ENCODE measurements around the gene BICD1. TPM values are rescaled to one million over a fixed set of nuclear protein-coding genes. Genes with fewer than 3 reads are reported as not detected.

BICD1 gene
- total and polyA plus RNA-seq, 2 donors (not counting 1 experiment from before 2014, with no cell fraction given): 15.2 to 93.5 TPM

DNA sequence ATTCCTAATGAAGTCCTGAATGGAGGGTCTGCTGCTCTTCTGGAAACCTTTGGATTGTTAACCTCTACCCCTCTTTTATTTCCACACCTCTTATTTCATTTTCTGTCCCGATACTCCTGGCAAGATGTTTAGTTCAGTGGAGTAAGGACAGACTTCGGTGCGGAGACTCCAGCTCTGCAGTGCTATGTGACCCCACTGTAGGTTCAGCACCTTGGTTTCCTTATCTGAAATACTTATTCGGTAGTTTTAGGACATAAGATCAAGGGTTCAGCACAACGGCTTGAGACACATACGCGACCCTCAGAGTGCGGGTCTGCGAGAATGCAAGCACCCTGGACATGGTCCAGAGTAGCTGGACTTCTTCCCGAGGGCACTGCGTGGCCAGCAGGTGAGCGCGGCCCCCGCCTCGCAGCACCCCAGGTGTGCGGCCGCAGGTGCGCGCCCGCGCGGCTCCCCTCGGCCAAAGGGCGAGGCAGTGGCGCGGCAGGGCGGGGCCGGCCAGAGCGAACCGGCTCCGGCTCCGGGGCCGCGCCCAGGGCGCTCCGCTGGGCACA, 292.2 kb downstream of the BICD1 start:
- no peak overlapping the region for H3K27ac ChIP-seq (ENCODE audit: low read length in 2 of 2)
- 6% methylated on average over 35 of the region's 36 CpGs for WGBS (ENCODE audit: insufficient coverage)
- H3K4me1 ChIP-seq (ENCODE audit: control insufficient read depth in 2 of 2, insufficient read depth in 2 of 2, low read length in 2 of 2): peaks cover 9 to 15% of the 10 kb centered on the region in 2 donors
- POLR2A ChIA-PET: interaction anchor here (0.6 kb wide), 1 partner anchor 1072 kb away, joined by 3 read pairs; no protein-coding TSS in a partner anchor
- Mint-ChIP-seq H3K27ac (no peak overlapping the region), H3K27me3 (peaks cover 27% of the 10 kb centered on the region), H3K9me3 (ENCODE audit: insufficient read depth) (no peaks in the 10 kb centered on the region), H3K4me1 (peaks cover 14% of the 10 kb centered on the region), H3K4me3 (peak overlapping the region; percentile 98)
- CTCF ChIA-PET: interaction anchor here (1.2 kb wide), 1 partner anchor 33 kb away, joined by 3 read pairs; no protein-coding TSS in a partner anchor
- H3K4me3 ChIP-seq (ENCODE audit: control extremely low read depth in 1 of 5, extremely low read depth in 1 of 5, insufficient read depth in 1 of 5, low read depth in 2 of 5, low read length in 4 of 5): peak overlapping the region; percentile 36 to 67 (median 58)
- peak overlapping the region; percentile 67 for H3K9ac ChIP-seq (ENCODE audit: low read length)
- no peaks in the 10 kb centered on the region for H4K20me1 ChIP-seq (ENCODE audit: control insufficient read depth, insufficient read depth, low read length, poor library complexity, severe bottlenecking)
- no peak for ATAC-seq (ENCODE audit: low read depth)
- TF ChIP-seq CTCF (IDR thresholded peaks at IDR 0.05) (no peak), EZH2 (IDR thresholded peaks at IDR 0.05; ENCODE audit: borderline replicate concordance, insufficient read depth, low read depth, low read length, poor library complexity, severe bottlenecking) (no peak)
- DNase-seq: no peak
- intact Hi-C loops (cut with micrococcal nuclease): no loop called here
- peak overlapping the region; percentile 98 for H3K4me2 ChIP-seq (replicated peaks; ENCODE audit: low read depth, low read length, poor library complexity, severe bottlenecking)
- H3K79me2 ChIP-seq (ENCODE audit: control insufficient read depth, insufficient read depth, low read length): no peaks in the 10 kb centered on the region
- peaks cover 0 to 11% (median 0%) of the 10 kb centered on the region in 3 donors for H3K9me3 ChIP-seq (ENCODE audit: control extremely low read depth in 1 of 3, control insufficient read depth in 2 of 3, insufficient read depth in 1 of 3, low read length in 2 of 3)
- H2AFZ ChIP-seq (ENCODE audit: insufficient read depth, low read depth, low read length, poor library complexity, severe bottlenecking): peak overlapping the region; percentile 92
- no peaks in the 10 kb centered on the region for H3K36me3 ChIP-seq (replicated peaks in 1 of 2; ENCODE audit: control extremely low read depth in 1 of 2, control insufficient read depth in 1 of 2, extremely low read depth in 1 of 2, insufficient read depth in 2 of 2, low read length in 1 of 2)
- H3K27me3 ChIP-seq (replicated peaks in 1 of 4; ENCODE audit: control extremely low read depth in 1 of 4, control insufficient read depth in 3 of 4, insufficient read depth in 4 of 4, low read length in 3 of 4): peaks cover 0 to 34% (median 16%) of the 10 kb centered on the region in 4 experiments
